CD4-positive, alpha-beta T cell treated with Interleukin-2 at 100 ng/mL for 4 hours (primary cell): ENCODE results near the gene LCN2.

Experiments
- DNase-seq: peaks from one replicate; pipeline ENCODE4 v3.0.0-alpha.2; 2020; ENCODE audit warnings: low spot score

Gene LCN2

DNA sequence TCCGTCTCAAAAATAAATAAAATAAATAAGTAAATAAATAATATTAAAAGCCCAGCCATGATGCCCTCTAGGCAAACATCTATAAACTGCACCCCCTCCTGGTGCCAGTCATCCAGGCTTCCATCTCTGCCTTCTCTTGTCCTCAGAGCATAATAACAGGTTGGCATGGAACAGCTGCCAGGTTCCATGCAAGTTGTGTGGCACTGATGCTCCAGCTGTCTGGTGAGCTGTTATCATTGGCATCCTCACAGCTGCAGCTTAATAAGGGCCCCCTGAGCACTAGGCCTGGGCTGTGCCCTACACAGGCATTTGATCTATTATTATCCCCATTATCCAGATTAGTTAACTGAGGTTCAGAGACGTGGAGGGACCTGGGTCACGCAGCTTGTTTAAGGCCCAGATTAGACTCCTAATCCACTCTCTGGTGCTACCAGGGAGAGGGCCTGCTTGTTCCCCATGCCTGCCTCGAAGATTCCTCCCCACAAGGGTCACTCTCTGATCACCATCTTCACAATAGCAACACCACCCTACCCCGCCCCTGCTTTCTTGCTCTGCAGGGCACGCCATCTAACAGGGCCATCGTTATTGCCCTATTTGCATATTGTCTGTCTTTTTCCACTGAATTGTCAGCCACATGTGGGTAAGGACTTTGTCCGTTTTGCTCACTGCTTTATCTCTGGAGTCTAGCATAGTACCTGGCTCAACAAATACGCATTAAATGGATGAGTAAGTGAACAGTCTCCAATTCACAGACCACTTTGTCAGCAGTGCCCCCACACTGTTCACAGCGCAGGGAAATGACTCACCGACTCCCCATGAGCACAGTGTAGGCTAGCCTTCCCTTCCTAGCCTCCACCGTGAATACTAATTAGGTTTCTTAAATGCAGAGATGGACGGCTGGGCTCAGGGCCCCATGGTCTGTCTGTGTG, 52.5 kb downstream of the LCN2 start:
- DNase-seq = no peak

DNA sequence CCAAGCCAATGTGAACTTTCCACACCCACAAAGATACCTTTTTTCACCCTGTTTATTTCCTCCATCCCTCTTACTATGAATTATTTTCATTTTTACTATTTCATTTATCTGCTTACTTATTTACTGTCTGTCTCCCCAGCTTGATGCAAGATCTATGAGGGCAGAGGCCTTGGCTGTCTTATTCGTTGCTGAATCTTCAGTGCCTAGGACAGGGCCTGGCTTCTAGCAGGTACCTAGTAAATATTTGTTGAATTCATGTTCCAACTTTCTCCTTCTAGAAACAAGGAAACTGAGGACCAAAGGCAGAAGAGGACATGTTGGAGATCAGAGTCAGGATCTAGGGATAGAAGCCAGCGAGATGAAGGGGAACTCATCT, 53.4 kb downstream of the LCN2 start:
- no peak for DNase-seq
